HK-2 (cell line): ENCODE data around the gene GRPEL1.
"Not testable (repeated sequence)": the region's sequence is repeated elsewhere in the genome, so short reads cannot be mapped to it uniquely, and the experiment has no call there.

Experiments
- DNase-seq: peaks from one replicate; pipeline ENCODE4 v3.0.0-alpha.2; 2018; ENCODE audit not compliant: unreplicated experiment

Gene GRPEL1

DNA sequence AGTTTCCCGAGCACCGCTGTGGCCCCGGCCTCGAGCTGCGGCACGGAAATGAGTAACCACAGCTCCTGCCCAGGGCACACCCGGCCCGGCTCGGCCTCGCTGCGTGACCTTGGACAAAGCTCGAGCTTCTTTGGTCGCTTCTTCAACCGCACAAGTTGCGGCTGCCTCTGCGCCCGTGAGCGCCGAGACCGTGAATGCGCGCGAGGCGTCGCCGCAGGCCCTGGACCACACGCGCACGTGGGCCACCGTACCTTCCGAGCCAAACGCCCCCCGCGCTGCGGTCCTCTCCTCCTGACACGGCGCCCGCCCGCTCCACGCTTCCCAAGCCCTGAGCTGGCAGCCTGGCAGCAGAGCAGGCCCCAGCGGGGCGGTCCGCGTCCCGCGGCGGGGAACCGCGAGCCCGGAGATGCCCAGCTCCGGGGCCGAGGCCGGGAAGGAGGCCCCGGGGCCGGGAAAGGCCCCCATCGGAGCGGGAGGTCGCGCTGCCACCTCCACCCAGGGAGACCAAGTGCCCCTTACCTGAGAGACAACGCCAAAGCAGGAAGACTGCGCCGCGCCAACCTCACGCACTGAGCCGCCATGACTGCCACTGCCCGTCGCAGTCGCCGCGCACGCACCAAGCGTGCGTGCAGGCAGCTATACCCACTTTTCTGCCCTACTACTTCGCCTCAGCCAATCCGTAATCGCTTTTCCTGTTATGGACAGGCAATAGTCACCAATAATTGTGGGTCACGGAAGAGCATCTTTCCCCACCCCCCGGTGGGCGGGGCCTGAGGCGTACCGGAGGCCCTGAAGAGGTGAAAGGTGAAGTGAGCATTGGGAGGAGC, at the start of gene GRPEL1:
TSS of gene GRPEL1 (minus strand) at position 613 of the 827 bp plus-strand sequence. CDS start at position 581, 32 bp downstream.
- peak; percentile 100 for DNase-seq

DNA sequence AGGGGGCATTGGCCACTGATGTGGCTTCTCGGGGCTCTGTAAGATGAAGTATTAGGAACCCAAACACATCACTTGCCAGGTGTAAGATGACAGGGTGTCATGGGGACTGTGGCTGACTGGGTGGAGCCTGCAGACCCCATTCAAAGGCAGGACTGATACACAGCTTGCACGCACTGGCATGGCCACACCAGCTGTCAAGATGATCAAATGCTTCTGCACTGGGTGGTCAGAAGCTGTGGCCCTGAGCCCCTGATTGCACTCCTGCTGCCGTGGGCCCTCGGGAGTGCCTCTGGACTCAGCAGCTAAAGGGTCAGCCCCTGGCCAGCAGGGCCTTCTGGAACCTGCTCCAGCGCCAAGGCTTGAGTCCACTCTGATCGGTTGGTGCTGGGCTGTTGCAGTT, 48.8 kb upstream of the GRPEL1 start:
- no peak for DNase-seq

DNA sequence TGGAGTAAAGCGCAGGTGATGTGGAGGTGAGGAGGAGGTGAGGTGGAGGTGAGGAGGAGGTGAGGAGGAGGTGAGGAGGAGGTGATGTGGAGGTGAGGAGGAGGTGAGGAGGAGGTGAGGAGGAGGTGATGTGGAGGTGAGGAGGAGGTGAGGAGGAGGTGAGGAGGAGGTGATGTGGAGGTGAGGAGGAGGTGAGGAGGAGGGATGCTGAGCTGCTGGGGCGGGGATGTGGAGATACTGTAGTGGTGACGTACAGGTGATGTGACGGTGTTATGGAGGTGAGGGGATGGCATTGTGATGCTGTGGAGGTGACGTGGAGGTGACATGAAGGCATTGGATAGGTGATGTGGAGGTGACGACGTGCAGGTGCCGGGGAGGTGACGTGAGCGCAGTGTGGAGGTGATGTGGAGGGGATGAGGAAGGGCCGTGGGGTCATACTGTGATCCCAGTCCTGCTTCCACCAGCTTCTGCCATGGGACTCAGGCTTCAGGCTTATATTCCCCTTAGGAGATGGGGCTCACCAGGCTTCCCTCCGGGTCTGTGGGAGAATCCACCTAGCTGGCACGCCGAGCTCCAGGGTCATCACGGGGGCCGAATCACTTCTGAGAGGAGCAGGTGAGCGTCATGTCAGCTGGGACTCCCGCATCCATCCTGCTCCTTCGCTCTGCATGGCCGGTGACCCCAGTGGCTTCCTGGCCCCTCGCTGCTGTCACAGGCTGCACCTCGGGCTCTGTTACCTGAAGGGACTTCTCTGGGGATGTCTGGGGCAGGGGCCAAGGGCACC, 47.9 kb upstream of the GRPEL1 start:
- no peak for DNase-seq

DNA sequence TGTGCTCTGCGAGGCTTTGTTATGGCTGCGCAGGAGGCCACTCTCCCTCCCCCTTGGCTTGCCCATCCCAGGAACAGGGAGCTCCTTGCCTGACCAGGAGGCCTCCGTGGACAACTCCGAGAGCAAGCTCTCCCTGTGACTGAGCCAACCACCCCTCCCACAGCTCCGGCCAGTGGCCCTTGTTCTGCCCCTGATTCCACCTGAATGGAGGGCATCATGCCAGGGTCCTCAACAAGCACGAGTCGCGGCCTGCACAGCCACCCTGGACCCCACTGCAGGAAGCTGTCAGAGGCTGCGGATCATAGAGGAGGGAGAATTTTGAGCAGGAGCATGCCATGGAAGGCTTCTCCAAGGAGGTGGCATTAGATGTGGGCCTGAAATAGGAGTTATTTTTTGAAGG, 44.8 kb upstream of the GRPEL1 start:
- no peak for DNase-seq

DNA sequence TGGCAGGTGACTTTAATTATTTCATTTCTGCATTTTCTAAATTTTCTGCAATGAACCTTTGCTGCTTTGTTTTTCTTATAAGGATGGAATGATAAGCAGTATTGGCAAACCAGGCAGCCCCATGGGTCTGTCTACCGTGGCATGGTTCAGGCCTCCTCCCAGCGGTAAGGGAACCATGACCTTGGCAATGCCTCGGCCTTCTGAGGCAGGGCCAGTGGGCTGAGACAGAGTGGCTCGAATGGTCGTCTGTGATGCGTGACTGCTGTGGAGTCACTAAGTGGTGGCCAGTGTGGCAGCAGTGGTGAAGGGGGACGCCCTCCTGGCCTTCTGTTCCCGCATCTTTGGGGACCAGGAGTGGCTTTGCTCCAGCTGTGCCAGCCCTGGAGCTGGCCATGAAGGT, 43.6 kb upstream of the GRPEL1 start:
- DNase-seq, result no peak

DNA sequence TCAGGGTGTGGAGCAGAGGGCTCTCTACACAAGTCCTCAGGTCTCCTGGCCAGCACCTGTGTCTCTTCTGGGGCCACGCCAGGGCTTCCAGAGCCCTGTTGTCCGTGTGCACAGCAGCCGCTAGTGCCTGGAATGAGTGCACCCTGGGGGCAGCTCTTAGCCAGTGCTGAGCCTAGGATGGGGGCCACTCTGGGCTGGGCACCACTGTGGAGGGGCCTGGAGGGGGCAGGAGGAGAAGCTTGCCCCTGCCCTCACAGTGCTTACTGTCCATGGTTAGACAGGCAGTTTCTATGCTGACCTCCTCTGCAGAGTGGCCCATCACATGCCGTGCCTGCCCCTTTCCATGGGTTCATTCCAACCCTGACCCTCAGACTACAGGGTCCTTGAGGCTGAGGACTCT, 42.7 kb upstream of the GRPEL1 start:
- no peak for DNase-seq

DNA sequence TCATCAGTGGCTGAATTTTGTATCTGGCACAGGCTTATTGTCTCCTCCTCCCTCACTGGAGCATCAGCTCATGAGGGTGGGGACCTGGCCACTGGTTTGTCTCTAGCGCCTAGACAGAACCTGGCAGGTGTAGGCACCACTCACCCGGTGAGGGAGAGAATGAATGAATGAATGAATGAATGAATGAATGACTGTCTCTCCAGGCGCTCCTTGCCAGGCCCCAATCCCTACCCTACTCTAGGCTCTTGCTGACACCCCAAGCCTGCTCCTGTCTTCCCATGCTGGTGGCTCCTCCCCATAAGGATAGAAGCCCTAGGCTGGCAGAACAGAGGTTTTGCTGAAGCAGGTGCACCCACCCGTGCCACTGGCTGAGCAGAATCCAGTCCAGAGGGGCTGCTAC, 41.3 kb upstream of the GRPEL1 start:
- no peak for DNase-seq

DNA sequence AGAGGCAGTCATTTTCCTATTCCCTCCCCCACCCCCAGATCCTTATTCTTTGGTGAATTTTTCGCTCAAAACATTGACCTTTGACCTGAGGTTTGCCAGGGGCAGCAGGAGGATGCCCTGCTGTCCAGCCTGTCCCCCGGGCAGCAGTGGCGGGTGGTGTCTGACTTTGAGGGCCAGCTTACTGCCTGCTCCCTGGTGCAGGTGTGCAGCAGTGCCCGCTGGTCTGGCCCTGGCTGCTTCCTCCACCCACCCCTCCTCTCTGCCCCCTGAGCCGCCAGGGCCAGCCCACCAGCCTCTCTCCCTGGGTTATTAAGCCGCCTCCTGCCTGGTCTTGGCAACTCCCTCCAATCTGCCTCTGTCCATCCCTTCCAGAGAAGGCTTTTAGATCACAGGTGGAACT, 40.8 kb upstream of the GRPEL1 start:
- DNase-seq, result no peak

DNA sequence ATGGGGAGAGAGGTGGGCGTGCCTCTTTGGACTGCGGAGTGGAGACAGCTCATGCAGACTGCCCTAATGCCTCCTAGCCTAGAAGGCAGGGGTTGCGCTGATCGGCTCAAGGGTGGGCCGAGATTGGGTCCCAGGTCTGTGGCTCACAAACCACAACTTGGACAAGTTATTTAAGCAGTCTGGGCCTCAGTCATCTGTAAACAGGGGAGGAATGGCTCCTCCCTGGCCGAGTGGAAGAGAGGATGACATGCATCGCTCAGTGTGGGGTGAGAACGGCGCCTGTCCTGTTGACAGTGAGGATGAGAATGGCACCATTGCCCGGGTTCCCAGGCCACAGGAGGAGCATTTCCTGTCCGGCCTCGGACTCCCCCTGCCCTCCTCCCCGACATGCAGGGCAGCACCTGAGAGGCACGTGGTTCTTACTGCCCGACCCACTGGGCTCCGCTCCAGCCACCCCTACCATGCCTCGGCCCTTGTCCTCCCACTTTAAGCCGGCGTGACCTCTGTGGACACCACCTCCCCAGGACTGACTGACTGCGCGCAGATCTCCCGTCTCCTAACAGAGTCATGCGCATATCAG, 40.3 kb upstream of the GRPEL1 start:
- no peak for DNase-seq

DNA sequence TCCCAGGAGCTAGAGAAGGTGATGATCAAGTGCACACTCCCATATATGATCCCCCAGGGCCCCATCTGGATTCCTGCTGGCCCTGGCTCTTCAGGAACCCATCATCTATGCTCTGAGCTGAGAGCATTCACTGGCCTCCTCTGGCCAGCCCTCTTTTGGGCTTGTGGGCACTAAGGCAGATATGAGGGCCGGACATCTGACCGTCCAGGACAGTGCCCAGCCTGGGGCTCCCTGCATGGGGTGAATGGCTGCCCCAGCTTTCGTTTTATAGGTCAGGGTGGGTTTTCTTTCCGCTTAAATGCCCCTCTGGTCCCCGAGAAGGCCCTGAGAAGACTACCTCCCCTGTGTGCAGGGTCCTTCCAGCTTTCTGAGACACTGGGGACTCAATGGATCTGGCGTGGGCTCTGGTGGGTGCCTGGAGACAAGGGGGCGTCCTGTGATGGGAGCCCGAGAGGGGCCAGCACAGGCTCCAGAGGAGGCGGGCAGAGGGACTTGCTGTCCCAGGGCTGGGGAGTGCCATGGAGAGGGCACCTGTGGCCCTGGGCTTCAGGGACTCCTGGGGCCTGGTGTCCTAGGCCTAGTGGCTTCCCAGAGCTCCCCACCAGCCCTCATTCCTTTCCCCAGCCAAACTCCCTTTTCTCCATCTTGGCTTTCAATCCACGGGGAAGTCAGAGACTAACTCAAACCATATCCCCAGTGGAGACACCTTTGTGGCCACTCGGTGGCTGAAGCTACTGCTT, 39.5 kb upstream of the GRPEL1 start:
- DNase-seq, result no peak

DNA sequence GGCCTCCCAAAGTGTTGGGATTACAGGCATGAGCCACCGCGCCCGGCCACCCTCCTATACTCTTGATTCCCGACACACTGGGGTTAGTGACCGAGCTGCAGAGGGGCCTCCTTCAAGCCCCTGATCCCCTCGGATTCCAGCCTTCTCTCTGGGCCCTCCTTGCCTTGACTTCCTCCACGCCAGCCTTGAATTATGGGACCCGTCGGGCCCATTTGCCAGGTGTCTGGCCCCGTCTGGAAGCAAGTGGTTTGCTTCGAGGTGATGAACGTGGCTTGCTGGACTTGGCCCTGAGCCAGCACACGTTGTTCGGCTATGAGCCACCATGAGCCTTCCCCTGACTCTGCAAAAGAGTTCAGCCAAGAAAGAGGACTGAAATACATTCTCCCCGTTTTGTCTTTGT, 37.4 kb upstream of the GRPEL1 start:
- no peak for DNase-seq

DNA sequence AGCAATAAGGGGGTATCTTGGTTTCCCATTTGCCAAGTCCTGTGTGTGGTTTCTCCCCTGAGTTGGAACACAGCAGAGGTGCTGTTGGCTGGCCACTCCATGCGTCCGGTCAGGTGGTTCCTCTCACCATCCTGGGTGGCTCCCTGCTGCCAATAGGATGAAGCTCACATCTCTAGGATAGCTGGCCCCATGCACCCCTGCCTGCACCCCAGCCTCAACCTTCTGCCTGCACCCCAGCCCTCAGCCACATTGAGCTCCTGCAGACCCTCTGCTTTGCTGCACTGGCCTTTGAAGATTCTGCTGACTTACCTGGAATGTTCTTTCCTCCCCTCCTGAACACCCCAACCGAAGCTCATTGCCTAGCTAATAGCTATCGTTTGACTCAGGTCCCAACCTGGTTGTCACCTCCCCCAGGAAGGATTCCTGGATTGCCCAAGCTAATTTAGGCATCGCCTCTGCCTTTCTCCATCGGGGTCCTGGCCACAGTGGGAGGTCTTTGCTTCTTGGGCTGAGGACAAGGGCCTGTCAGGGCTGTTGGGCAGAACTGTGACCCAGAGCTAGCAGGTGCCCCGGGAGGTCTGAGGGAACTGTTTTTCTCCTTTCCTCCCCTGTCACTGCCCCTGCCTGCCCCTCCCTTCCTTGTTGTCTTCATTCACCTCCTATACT, 36.6 kb upstream of the GRPEL1 start:
- DNase-seq, result no peak

DNA sequence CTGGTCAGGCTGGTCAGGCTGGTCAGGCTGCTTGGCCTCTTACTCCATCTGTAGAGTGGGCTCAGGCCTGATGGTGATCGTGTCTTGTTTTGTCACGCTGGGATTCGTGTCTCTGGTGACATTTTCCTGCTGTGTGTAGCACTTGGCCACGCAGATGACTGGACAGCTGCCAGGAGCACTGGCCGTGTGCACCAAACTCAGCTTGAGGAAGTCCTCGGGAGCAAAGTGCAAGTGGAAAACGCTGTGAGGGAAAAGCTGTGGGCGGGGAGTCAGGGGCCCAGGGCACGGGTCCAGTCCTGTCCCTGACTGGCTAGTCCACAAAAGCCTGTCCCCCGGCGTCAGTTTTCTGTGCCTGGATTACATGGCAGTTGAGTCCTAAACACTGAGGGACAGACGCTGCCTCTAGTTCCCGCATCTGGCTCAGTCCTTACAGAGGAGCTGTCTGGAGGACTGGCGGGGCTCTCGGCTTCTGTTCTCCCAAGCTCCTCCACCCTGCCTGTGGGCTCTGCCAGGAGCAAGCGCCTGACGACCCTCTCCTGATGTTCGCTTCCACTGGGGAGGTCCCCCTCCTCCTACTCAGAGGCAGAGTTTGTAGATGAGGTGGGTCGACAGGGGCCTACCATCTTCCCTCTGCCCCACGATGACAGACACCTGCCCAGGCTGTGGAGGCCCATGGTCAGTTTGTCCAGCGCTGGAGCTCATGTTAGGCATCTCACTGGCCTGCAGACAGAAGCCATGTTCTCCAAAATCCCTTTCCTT, 35.9 kb upstream of the GRPEL1 start:
- no peak for DNase-seq

DNA sequence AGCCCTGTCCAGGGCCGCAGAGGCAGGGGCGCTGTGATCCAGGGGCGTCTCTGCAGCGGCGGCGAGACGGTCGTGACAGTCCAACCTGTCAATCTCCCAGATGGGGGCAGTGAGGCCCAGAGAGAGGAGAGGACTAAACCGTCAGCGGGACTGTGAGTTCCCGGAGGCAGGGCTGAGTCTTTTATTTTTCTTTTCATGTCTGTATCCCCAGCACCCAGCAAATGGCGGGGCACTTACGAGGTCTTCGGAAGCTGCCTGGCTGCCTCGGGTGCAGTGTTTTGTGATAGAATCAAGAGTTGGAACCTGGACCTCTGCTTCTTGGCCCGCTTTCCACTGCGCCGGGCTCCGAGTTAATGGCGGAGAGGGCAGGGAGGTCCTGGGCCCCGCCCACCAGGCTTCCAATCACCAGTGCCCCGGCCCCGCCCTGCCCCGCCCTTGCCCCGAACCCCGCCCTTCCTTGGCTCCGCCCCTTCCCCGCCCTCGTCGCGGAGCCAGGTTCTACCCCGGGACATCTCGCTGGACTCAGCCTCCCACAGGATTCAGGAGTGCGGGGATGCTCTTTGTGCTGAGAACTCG, 35.3 kb upstream of the GRPEL1 start:
- peak; percentile 86 for DNase-seq

DNA sequence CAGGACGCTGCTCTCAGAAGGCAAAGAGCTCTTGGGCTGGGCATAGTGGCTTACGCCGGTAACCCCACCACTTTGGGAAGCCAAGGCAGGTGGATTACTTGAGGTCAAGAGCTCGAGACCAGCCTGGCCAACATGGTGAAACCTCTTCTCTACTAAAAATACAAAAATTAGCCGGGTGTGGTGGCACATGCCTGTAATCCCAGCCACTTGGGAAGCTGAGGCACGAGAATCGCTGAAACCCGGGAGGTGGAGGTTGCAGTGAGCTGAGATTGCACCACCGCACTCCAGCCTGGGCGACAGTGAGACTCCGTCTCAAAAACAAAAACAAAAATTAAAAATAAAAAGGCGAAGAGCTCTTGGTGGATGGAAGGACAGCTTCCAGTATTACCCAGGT, 34.6 kb upstream of the GRPEL1 start:
- not testable (repeated sequence) for DNase-seq

DNA sequence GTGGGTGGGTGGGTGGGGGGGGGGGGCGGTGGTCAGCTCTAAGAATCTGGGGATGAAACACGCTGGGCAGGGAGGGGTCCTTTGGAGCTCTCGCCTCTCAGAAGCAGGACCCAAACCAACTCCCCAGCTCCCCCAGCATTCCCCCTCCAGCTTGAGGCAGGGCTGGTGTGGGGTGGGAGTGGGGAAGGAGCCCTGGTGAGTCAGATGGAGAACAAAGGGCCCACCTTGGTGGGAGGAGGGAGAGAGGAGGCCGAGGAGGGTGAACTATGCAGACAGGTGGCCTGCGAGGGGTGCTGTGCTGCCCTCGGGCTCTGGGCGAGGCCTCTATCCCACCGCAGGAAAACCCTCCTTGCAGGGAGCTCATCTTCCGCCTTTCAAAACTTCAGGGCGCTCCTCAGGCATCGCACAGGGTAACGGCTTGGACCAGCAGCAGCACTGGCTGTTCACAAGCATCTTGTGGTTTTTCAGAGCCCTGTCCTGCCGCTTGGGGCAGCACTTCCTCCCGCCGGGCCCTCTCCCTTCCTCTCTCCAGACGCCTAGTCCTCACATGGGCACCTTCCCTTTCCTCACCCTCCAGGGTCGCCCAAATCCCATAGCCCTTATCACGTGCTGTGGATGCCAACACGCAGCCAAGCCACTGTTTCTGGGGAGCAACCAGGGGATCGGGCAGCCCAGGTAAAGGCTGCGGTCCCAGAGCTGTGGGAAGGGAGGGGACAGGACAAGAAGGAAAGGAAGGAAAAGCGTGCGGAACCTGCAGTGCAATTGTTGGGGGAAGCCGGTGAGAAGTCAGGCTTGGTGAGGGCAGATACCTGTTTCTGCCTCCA, 34.0 kb upstream of the GRPEL1 start:
- DNase-seq, result peak; percentile 59

DNA sequence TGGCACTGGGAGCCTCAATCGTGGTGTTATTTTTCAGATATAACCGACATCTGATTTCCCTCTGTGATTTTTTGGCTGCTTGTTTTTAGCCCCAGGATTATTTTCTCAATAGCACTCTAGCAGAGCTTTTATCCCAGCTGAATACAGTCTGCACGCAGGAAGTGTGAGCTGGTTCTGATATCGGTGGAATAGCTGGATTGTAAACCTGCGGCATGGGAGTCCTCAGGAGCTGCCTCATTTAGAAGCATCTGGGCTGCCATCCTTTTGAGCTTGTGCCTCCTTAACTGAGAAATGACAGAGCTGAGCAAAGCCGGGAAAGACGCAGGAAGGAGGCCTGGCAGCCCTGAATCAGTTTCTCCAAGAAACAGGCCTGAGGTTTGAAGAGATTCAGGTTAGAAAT, 28.4 kb upstream of the GRPEL1 start:
- no peak for DNase-seq

DNA sequence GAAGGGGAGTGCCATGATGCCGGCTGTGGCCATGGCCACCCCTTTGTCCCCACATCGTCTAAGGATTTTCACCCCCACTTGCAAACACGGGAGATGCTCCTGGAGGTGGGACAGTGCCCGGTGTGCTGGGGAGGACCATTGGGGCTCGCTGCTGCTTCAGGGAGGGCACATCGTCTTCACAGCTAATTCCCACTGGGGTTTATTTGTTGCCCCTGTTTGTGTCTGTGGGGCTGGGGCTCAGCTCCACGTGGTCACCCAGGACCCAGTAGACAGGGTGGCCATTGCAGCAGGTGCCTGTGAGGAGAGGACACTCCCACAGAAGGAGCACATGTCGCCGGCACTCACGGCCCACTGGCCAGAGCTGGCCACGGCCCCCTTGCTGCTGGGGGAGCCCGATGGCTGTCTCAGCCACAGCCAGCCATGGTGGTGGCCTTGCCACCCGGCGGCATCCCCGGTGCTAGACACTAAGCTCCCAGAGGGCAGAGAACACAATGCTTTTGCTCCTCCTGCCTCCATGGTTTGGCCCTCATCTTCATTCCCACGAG, 27.8 kb upstream of the GRPEL1 start:
- DNase-seq, result no peak

DNA sequence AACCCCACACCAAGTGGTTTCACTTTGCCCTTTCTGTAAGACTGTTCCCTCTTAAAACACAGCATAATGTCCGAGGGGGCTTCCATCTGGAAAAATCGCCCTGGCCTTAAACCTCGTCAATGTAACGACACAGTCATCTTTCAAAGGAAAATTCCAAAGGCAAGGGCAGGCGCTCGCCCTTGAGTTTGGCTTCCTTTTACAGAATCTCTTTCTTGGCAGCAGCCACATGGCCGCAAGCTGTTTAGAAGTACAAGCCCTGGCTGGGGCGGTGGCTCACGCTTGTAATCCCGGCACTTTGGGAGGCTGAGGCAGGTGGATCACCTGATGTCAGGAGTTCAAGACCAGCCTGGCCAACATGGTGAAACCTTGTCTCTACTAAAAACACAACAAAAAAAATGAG, 27.1 kb upstream of the GRPEL1 start:
- no peak for DNase-seq
